Mesenchymal stem cell (in vitro differentiated cells and primary cell): ENCODE data around the gene SPRED2.

ENCODE experiments used
- DNase-seq: peaks from one replicate; pipeline ENCODE4 v3.0.0-alpha.2; 2013
- H2AFZ ChIP-seq: one replicate; pipeline ENCODE4 v1.6.1; 2013; ENCODE audit warnings: low read depth, mild to moderate bottlenecking, control low read depth, inconsistent platforms, low read length, moderate library complexity
- H2AK5ac ChIP-seq: 2 replicates; pipeline ENCODE4 v1.6.1; 2013; ENCODE audit warnings: low read length, moderate library complexity, mild to moderate bottlenecking, inconsistent platforms; ENCODE audit not compliant: severe bottlenecking
- H2BK120ac ChIP-seq: one replicate; pipeline ENCODE4 v1.6.1; 2013; ENCODE audit warnings: low read depth, mild to moderate bottlenecking, inconsistent platforms, low read length, moderate library complexity
- H2BK12ac ChIP-seq, 2 experiments: one replicate each; pipeline ENCODE4 v1.6.1; 2013; ENCODE audit warnings: inconsistent platforms in 2 of 2, low read length in 2 of 2, mild to moderate bottlenecking in 2 of 2, moderate library complexity in 2 of 2, control low read depth in 1 of 2
- H2BK15ac ChIP-seq: one replicate; pipeline ENCODE4 v1.6.1; 2013; ENCODE audit warnings: mild to moderate bottlenecking, low read depth, inconsistent platforms; ENCODE audit not compliant: poor library complexity, severe bottlenecking
- H2BK5ac ChIP-seq: 2 replicates; pipeline ENCODE4 v1.6.1; 2013; ENCODE audit warnings: low read depth, mild to moderate bottlenecking, low read length, control low read depth, inconsistent platforms; ENCODE audit not compliant: poor library complexity, severe bottlenecking
- H3K14ac ChIP-seq, 2 experiments: one replicate each; pipeline ENCODE4 v1.6.1; 2013; ENCODE audit warnings: inconsistent platforms in 2 of 2, low read length in 2 of 2, control low read depth in 1 of 2, mild to moderate bottlenecking in 1 of 2, moderate library complexity in 1 of 2
- H3K18ac ChIP-seq, 2 experiments: one replicate each; pipeline ENCODE4 v1.6.1; 2013; ENCODE audit warnings: inconsistent platforms in 2 of 2, low read length in 2 of 2, control low read depth in 1 of 2, low read depth in 1 of 2, mild to moderate bottlenecking in 1 of 2
- H3K23ac ChIP-seq, 2 experiments: one replicate each; pipeline ENCODE4 v1.6.1; 2013; ENCODE audit warnings: inconsistent platforms in 2 of 2, low read length in 2 of 2, mild to moderate bottlenecking in 2 of 2, moderate library complexity in 2 of 2, control low read depth in 1 of 2
- H3K27ac ChIP-seq: 2 replicates; pipeline ENCODE4 v1.5.1; 2013; ENCODE audit warnings: mild to moderate bottlenecking, moderate library complexity, low read length, control low read depth, inconsistent platforms; ENCODE audit not compliant: poor library complexity, severe bottlenecking
- H3K27me3 ChIP-seq, 2 experiments: 2 replicates each; pipeline versions ENCODE4 v1.6.1 to v1.7.0; 2013; ENCODE audit warnings: low read length in 2 of 2, mild to moderate bottlenecking in 2 of 2, moderate library complexity in 2 of 2, control low read depth in 1 of 2, inconsistent platforms in 1 of 2; ENCODE audit not compliant: control insufficient read depth in 1 of 2, insufficient read depth in 1 of 2
- H3K36me3 ChIP-seq, 2 experiments: 2 replicates each; pipeline versions ENCODE4 v1.6.1 to v1.7.0; 2013; ENCODE audit warnings: low read length in 2 of 2, control low read depth in 1 of 2, inconsistent platforms in 1 of 2, low read depth in 1 of 2, mild to moderate bottlenecking in 1 of 2; ENCODE audit not compliant: insufficient read depth in 2 of 2, control insufficient read depth in 1 of 2
- H3K4ac ChIP-seq, 2 experiments: one replicate each; pipeline ENCODE4 v1.6.1; 2013; ENCODE audit warnings: inconsistent platforms in 2 of 2, low read length in 2 of 2, mild to moderate bottlenecking in 2 of 2, moderate library complexity in 2 of 2, control low read depth in 1 of 2, low read depth in 1 of 2
- H3K4me1 ChIP-seq: 2 replicates; pipeline ENCODE4 v1.6.1; 2013; ENCODE audit warnings: low read depth, low read length, control low read depth; ENCODE audit not compliant: control insufficient read depth, insufficient read depth
- H3K4me2 ChIP-seq: 2 replicates; pipeline ENCODE4 v1.6.1; 2013; ENCODE audit warnings: low read length, mild to moderate bottlenecking, inconsistent platforms; ENCODE audit not compliant: poor library complexity, severe bottlenecking
- H3K4me3 ChIP-seq, 2 experiments: 2 replicates each; pipeline versions ENCODE4 v1.5.1 to v1.7.0; 2013; ENCODE audit warnings: low read length in 2 of 2, mild to moderate bottlenecking in 2 of 2, control low read depth in 1 of 2, low read depth in 1 of 2; ENCODE audit not compliant: insufficient read depth in 1 of 2
- H3K79me1 ChIP-seq: replicated peaks from 2 replicates; pipeline ENCODE4 v1.6.1; 2013; ENCODE audit warnings: mild to moderate bottlenecking, control low read depth, low read length, inconsistent platforms; ENCODE audit not compliant: poor library complexity, severe bottlenecking
- H3K9ac ChIP-seq: 2 replicates; pipeline ENCODE4 v1.7.0; 2013; ENCODE audit warnings: mild to moderate bottlenecking, low read length, moderate library complexity
- H3K9me3 ChIP-seq: 2 replicates; pipeline ENCODE4 v1.7.0; 2013; ENCODE audit warnings: mild to moderate bottlenecking, low read length; ENCODE audit not compliant: control insufficient read depth
- H4K8ac ChIP-seq: one replicate; pipeline ENCODE4 v1.6.1; 2013; ENCODE audit warnings: inconsistent platforms, mild to moderate bottlenecking, low read length, moderate library complexity
- H4K91ac ChIP-seq: one replicate; pipeline ENCODE4 v1.6.1; 2013; ENCODE audit warnings: mild to moderate bottlenecking, low read length, inconsistent platforms
- WGBS: methylation state at CpG from one replicate; pipeline ENCODE4 v1.1.7; 2013; ENCODE audit warnings: mixed read lengths; 5-methylcytosine and 5-hydroxymethylcytosine counted together

The SPRED2 gene

DNA sequence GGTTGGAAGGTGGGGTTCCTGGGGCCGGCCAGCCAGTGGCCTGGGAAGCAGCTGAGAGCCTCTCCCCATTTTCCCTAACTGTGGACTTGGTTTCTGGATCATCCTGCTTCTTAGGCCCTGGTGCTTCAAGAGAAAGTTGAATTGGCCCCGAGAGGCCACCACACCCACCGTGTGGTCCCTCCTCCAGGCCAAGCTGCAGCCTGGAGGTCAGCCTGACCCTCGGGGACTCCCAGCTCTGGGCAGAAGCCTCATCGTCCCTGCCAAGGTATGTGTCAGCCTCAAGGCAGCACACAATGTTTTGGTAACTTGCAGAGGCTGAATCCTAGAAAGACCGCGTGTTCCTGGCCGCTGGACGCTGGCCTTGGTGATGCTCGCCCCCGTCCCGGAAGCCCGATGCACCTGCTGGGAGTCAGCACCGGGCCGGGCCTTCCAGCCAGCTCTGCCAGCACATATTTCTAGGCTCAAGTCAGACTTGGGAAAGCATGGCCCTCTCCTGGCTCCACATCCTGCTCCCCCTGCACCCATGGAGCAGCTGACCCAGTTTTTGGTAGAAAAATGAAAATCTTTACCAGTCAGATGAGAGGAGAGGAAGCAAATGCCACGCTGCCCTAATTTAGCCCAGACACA is 132.2 kb downstream of the SPRED2 start:
- Histone ChIP-seq H4K91ac (peak overlapping the region; percentile 45), H3K4me1 (peaks cover 18% of the 10 kb centered on the region), H3K14ac (peak overlapping the region in 1 of 2 experiments; percentile 53), H2BK15ac (no peak overlapping the region), H3K18ac (peak overlapping the region; percentile 65 to 92), H3K4me3 (peak overlapping the region in 1 of 2 experiments; percentile 52), H3K4ac (peak overlapping the region in 1 of 2 experiments; percentile 81), H3K9ac (peak overlapping the region; percentile 83), H2AFZ (no peak overlapping the region), H3K9me3 (no peaks in the 10 kb centered on the region), H3K27me3 (no peaks in the 10 kb centered on the region), H2BK12ac (peak overlapping the region; percentile 7 to 94), H2AK5ac (peak overlapping the region; percentile 19), H3K79me1 (peaks cover 1% of the 10 kb centered on the region), H2BK5ac (no peak overlapping the region), H3K23ac (peak overlapping the region in 1 of 2 experiments; percentile 91), H3K36me3 (no peaks in the 10 kb centered on the region), H3K4me2 (peak overlapping the region; percentile 35), H2BK120ac (peak overlapping the region; percentile 2), H3K27ac (peak overlapping the region; percentile 79), H4K8ac (peak overlapping the region; percentile 33)
- 64% methylated on average over 16 of the region's 16 CpGs for WGBS
- peak; percentile 42 for DNase-seq

DNA sequence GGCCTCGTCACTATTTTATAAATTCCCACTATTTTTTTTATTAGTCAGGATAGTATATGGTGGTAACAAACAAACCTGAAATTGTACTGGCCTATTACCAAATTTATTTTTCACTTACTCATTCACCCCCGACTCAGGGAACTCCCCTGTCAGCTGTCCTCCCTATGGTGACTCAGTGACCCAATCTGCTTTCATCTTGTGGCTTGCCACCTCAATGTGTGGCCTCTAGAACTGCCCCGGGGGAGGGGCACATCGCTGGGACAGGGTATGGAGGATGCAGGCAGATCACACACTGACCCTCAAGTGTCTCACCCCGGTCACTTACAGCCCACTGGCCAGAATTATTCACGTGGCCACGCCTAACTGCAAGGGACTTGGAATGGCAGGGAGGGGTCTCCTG is 133.2 kb downstream of the SPRED2 start:
- Histone ChIP-seq H2BK15ac (no peak overlapping the region), H4K91ac (peak overlapping the region; percentile 9), H3K23ac (peak overlapping the region in 1 of 2 experiments; percentile 78), H2BK120ac (no peak overlapping the region), H2BK12ac (peak overlapping the region; percentile 0 to 84), H2AK5ac (peak overlapping the region; percentile 5), H2BK5ac (no peak overlapping the region), H3K36me3 (no peaks in the 10 kb centered on the region), H3K4me2 (no peak overlapping the region), H3K79me1 (peaks cover 1% of the 10 kb centered on the region), H3K4me1 (peaks cover 18% of the 10 kb centered on the region), H3K9me3 (no peaks in the 10 kb centered on the region), H3K27ac (no peak overlapping the region), H3K4ac (no peak overlapping the region), H3K18ac (peak overlapping the region; percentile 61 to 89), H3K4me3 (peak overlapping the region in 1 of 2 experiments; percentile 49), H3K27me3 (no peaks in the 10 kb centered on the region), H2AFZ (no peak overlapping the region), H3K9ac (peak overlapping the region; percentile 83), H3K14ac (no peak overlapping the region), H4K8ac (peak overlapping the region; percentile 2)
- 69% methylated on average over 6 of the region's 7 CpGs for WGBS
- DNase-seq: peak; percentile 57

DNA sequence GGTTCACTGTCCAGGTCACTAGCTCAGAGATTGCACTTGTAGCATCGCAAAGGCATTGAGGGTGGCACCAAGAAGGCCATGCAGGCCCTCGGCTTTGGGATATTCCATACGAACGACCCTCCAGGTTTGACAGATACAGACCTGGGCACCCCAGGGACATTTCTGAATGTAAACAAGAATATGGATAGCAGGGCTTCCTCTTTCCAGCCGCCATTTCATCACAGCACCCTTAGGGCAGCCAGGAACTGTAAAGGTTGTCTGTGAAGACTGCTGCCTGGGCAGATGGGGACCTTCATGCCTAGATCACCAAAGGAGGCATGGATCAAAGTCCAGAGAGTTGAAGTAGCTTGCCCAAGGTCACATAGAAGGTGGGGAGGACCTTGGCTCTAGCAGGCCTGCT is 134.3 kb downstream of the SPRED2 start:
- Histone ChIP-seq H3K4ac (peak overlapping the region in 1 of 2 experiments; percentile 24), H2BK120ac (no peak overlapping the region), H3K4me3 (no peak overlapping the region), H2BK5ac (no peak overlapping the region), H4K91ac (peak overlapping the region; percentile 11), H3K4me2 (no peak overlapping the region), H2BK15ac (no peak overlapping the region), H3K23ac (no peak overlapping the region), H2AK5ac (no peak overlapping the region), H3K4me1 (peaks cover 18% of the 10 kb centered on the region), H3K27me3 (no peaks in the 10 kb centered on the region), H3K36me3 (no peaks in the 10 kb centered on the region), H4K8ac (no peak overlapping the region), H2AFZ (no peak overlapping the region), H3K9me3 (no peaks in the 10 kb centered on the region), H3K27ac (no peak overlapping the region), H3K14ac (no peak overlapping the region), H3K9ac (no peak overlapping the region), H2BK12ac (peak overlapping the region; percentile 21 to 28), H3K79me1 (no peaks in the 10 kb centered on the region), H3K18ac (peak overlapping the region; percentile 13 to 76)
- WGBS: 95% methylated on average over 5 of the region's 5 CpGs
- no peak for DNase-seq

DNA sequence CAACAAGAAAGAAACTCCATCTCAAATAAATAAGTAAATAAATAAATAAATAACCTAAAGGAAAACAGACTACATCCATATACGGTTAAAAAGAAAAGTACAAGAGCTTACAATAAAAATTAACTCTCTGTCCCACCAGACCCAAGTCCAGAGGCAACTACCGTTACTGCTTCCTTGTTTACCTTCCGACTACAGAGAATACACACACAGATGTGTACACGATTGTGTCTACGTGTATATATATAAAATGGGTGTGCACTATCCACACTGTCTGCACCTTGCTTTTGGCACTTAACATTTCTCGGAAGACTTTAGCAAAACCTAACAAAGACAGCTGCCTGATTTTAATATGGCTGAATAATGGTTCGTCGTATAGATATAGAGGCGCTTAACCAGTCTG is 134.9 kb downstream of the SPRED2 start:
- H4K91ac ChIP-seq: no peak overlapping the region
- H3K36me3 ChIP-seq: no peaks in the 10 kb centered on the region
- no peak overlapping the region for H3K4ac ChIP-seq
- no peak overlapping the region for H4K8ac ChIP-seq
- no peak overlapping the region for H2BK15ac ChIP-seq
- H3K27me3 ChIP-seq: no peaks in the 10 kb centered on the region
- DNase-seq: no peak
- no peak overlapping the region for H3K14ac ChIP-seq
- no peak overlapping the region for H2BK120ac ChIP-seq
- H3K9me3 ChIP-seq: no peaks in the 10 kb centered on the region
- no peak overlapping the region for H2AFZ ChIP-seq
- H3K4me2 ChIP-seq: no peak overlapping the region
- H3K23ac ChIP-seq: no peak overlapping the region
- H3K9ac ChIP-seq: no peak overlapping the region
- H3K4me3 ChIP-seq: no peak overlapping the region
- no peak overlapping the region for H3K27ac ChIP-seq
- no peaks in the 10 kb centered on the region for H3K79me1 ChIP-seq
- H2AK5ac ChIP-seq: no peak overlapping the region
- 93% methylated on average over 7 of the region's 9 CpGs for WGBS
- H2BK5ac ChIP-seq: no peak overlapping the region
- no peak overlapping the region for H3K18ac ChIP-seq
- peaks cover 18% of the 10 kb centered on the region for H3K4me1 ChIP-seq
- no peak overlapping the region for H2BK12ac ChIP-seq
